ENCODE results near the gene TSPEAR.
"Not testable (repeated sequence)": the region's sequence is repeated elsewhere in the genome, so short reads cannot be mapped to it uniquely, and the experiment has no call there.

TSPEAR gene

DNA sequence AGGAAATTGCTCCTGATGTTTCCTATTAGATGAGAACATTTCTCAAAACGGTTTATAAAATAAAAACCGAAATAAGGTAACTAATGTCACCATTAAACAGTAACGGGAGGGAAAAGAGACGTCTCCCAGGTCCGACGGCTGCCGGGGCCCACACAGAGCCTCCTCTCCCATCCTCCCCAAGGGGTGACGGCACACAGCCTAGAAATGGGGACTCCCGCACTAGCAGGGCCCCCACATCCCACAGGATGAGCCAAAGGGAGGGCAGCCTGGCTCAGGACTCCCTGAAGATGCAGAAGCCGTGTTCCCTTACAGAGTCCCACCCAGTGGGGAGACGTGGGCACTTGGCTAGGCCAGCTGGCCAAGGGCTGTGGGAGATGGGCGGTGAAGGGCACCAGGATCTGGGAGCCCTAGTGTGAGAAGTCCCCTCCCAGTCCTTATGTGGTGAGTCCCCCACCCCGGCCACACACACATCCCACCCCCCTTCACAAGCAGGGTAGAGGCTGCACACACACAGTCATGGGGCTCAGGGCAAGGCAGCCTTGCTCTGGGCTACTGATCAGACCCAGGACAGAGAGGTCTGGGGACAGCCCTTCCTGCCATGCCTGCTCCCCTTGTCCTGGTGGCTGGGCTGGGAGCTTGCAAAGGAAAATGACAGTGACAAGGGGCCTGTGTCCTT lies 156.0 kb downstream of the TSPEAR start:
- H3K36me3 ChIP-seq = no peaks in the 10 kb centered on the region
- DNase-seq = no peak
- no peaks in the 10 kb centered on the region for H3K9me3 ChIP-seq
- peaks cover 55% of the 10 kb centered on the region for H3K27me3 ChIP-seq
- no peak overlapping the region for H3K4me3 ChIP-seq (ENCODE audit: low read depth, low read length)
- no peaks in the 10 kb centered on the region for H3K4me1 ChIP-seq
- TF ChIP-seq, protein P1, sequence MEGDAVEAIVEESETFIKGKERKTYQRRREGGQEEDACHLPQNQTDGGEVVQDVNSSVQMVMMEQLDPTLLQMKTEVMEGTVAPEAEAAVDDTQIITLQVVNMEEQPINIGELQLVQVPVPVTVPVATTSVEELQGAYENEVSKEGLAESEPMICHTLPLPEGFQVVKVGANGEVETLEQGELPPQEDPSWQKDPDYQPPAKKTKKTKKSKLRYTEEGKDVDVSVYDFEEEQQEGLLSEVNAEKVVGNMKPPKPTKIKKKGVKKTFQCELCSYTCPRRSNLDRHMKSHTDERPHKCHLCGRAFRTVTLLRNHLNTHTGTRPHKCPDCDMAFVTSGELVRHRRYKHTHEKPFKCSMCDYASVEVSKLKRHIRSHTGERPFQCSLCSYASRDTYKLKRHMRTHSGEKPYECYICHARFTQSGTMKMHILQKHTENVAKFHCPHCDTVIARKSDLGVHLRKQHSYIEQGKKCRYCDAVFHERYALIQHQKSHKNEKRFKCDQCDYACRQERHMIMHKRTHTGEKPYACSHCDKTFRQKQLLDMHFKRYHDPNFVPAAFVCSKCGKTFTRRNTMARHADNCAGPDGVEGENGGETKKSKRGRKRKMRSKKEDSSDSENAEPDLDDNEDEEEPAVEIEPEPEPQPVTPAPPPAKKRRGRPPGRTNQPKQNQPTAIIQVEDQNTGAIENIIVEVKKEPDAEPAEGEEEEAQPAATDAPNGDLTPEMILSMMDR (IDR thresholded peaks at IDR 0.05; ENCODE audit: low read depth, low read length) = no peak

- no peak for DNase-seq
- H3K4me1 ChIP-seq = no peaks in the 10 kb centered on the region
- H3K4me3 ChIP-seq (ENCODE audit: low read depth, low read length) = no peak overlapping the region
- H3K36me3 ChIP-seq = no peaks in the 10 kb centered on the region
- TF ChIP-seq, protein P1 (IDR thresholded peaks at IDR 0.05; ENCODE audit: low read depth, low read length) = no peak
- peaks cover 64% of the 10 kb centered on the region for H3K27me3 ChIP-seq
- no peaks in the 10 kb centered on the region for H3K9me3 ChIP-seq
Observed at GRCh38 chr21:44552681-44553080, 158.7 kb downstream of the TSPEAR start.

DNA sequence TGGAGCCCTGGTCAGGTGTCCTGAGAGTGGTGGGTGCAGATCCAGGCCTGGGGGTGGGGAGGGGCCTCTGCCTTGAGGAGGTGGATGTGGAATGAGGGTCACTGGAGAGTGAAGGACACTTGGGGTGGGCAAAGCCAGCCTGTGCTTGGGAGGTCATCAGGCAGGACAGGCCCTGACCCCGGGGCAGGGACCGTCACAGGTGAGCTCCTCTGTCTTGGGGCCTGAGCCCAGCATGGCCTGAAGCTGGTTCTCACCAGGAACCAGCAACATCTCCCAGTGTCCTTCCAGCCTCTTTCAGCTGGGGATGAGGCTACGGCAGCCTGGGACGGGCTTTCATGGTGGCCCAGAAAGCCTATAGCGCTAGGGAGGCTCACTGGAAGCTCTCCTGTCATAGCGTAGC lies 159.2 kb downstream of the TSPEAR start:
- H3K4me1 ChIP-seq = no peaks in the 10 kb centered on the region
- DNase-seq = no peak
- peaks cover 64% of the 10 kb centered on the region for H3K27me3 ChIP-seq
- H3K9me3 ChIP-seq = no peaks in the 10 kb centered on the region
- no peaks in the 10 kb centered on the region for H3K36me3 ChIP-seq
- H3K4me3 ChIP-seq (ENCODE audit: low read depth, low read length) = no peak overlapping the region
- TF ChIP-seq, protein P1 (IDR thresholded peaks at IDR 0.05; ENCODE audit: low read depth, low read length) = no peak

GRCh38 chr21:44551340-44551961 lies 159.9 kb downstream of the TSPEAR start, which contains the start of gene KRTAP10-2:
Gene KRTAP10-2 (minus strand): TSS chr21:44551505. CDS start chr21:44551458, 47 bp downstream.
- H3K4me1 ChIP-seq = no peaks in the 10 kb centered on the region
- TF ChIP-seq, protein P1 (IDR thresholded peaks at IDR 0.05; ENCODE audit: low read depth, low read length) = no peak
- no peaks in the 10 kb centered on the region for H3K9me3 ChIP-seq
- no peak within 1 kb of the TSS for H3K4me3 ChIP-seq (ENCODE audit: low read depth, low read length)
- DNase-seq = no peak
- no peaks in the 10 kb centered on the region for H3K36me3 ChIP-seq
- H3K27me3 ChIP-seq = peaks cover 58% of the 10 kb centered on the region

DNA sequence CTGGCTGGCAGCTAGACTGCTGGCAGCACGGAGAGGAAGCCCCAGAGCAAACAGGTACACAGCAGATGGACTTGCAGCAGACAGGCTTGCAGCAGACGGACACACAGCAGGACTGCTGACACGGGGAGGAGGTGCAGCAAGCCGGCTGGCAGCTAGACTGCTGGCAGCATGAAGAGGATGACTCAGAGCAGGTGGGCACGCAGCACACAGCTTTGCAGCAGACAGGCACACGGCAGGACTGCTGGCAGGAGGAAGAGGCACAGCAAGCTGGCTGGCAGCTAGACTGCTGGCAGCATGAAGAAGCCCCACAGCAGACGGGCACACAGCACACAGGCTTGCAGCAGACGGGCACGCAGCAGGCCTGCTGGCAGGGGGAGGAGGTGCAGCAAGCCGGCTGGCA lies 160.6 kb downstream of the TSPEAR start:
- no peaks in the 10 kb centered on the region for H3K4me1 ChIP-seq
- TF ChIP-seq, protein P1 (IDR thresholded peaks at IDR 0.05; ENCODE audit: low read depth, low read length) = no peak
- H3K4me3 ChIP-seq (ENCODE audit: low read depth, low read length) = no peak overlapping the region
- no peaks in the 10 kb centered on the region for H3K36me3 ChIP-seq
- H3K27me3 ChIP-seq = peaks cover 56% of the 10 kb centered on the region
- DNase-seq = no peak
- no peaks in the 10 kb centered on the region for H3K9me3 ChIP-seq

DNA sequence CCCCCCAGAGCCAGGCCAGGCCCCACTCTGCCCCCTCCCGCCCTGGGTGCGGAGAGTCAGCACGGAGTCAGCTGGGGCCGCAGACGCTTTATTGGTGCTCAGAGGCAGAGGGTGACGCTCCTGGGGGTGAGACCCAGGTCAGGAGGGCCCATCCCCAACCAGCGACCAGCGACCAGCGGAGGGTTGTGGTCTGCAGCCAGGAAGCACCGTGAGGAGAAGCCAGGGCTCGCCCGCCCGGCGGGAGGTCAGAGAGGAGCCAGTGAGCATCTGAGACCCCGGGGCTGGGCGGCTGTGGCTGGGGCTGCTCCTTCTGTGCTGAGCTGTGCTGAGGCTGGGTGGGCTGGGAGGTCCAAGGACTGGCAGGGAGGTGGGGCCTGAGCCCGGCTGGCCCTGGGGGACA lies 161.1 kb downstream of the TSPEAR start:
- H3K36me3 ChIP-seq, H3K4me1 ChIP-seq: not testable (repeated sequence)

More for the DNA sequence above, 161.1 kb downstream of the TSPEAR start:
- peaks cover 53% of the 10 kb centered on the region for H3K27me3 ChIP-seq
- DNase-seq; H3K4me3 ChIP-seq (ENCODE audit: low read depth, low read length); H3K9me3 ChIP-seq: not testable (repeated sequence)
